ENCODE results near the gene LSM14A.
A peak's percentile ranks its signal among the peaks of the same experiment; 100 is the strongest.
"Not testable (repeated sequence)": the region's sequence is repeated elsewhere in the genome, so short reads cannot be mapped to it uniquely, and the experiment has no call there.

LSM14A gene

DNA sequence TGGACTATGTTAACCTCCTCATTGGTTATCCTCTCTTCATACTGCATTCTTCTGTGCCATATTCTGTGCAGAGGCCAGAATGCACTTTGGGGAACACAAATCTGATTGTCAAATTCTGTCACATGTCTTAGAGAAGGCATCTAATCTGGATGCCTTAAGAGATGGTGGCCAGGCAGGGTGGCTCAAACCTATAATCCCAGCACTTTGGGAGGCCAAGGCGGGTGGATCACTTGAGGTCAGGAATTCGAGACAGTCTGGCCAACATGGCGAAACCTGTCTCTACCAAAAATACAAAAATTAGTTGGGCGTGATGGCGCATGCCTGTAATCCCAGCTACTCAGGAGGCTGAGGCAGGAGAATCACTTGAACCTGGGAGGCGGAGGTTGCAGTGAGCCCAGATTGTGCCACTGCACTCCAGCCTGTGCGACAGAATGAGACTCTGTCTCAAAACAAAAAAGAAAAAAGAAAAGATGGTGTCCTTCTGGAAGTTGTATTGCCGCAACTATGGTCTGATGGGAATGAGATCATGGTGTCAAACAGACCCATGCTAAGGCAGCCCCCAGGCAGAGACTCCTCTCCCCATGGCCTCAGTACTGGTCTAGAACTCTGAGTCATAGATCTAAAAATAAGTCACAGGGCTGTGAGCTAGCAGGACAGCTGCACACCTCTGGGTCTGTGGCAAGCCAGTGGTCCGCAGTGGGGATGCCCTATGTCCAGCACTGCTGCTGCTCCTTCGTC lies 71.0 kb downstream of the LSM14A start:
- H3K9me3 ChIP-seq (ENCODE audit: control insufficient read depth in 2 of 2, low read length in 2 of 2); H3K4me1 ChIP-seq (ENCODE audit: control insufficient read depth, insufficient read depth, low read length); H3K27ac ChIP-seq (ENCODE audit: low read length); H3K36me3 ChIP-seq (ENCODE audit: control insufficient read depth in 2 of 2, insufficient read depth in 2 of 2, low read length in 2 of 2); H3K9ac ChIP-seq (ENCODE audit: low read length in 2 of 2); H3K27me3 ChIP-seq (ENCODE audit: control insufficient read depth in 1 of 2, insufficient read depth in 2 of 2, low read length in 2 of 2); H3K4me3 ChIP-seq (ENCODE audit: low read length in 2 of 2): not testable (repeated sequence)

GRCh38 chr19:34243876-34244578 lies 71.7 kb downstream of the LSM14A start:
- Histone ChIP-seq H3K36me3 (ENCODE audit: control insufficient read depth in 2 of 2, insufficient read depth in 2 of 2, low read length in 2 of 2) (no peaks in the 10 kb centered on the region), H3K4me1 (ENCODE audit: control insufficient read depth, insufficient read depth, low read length) (no peaks in the 10 kb centered on the region), H3K4me3 (ENCODE audit: low read length in 2 of 2) (no peak overlapping the region), H3K27me3 (ENCODE audit: control insufficient read depth in 1 of 2, insufficient read depth in 2 of 2, low read length in 2 of 2) (no peaks in the 10 kb centered on the region), H3K27ac (ENCODE audit: low read length) (no peak overlapping the region), H3K9me3 (ENCODE audit: control insufficient read depth in 2 of 2, low read length in 2 of 2) (no peaks in the 10 kb centered on the region), H3K9ac (ENCODE audit: low read length in 2 of 2) (no peak overlapping the region)

GRCh38 chr19:34244611-34245299 lies 72.5 kb downstream of the LSM14A start:
- H3K4me1 ChIP-seq (ENCODE audit: control insufficient read depth, insufficient read depth, low read length) = no peaks in the 10 kb centered on the region
- no peak overlapping the region for H3K9ac ChIP-seq (ENCODE audit: low read length in 2 of 2)
- H3K27ac ChIP-seq (ENCODE audit: low read length) = no peak overlapping the region
- H3K9me3 ChIP-seq (ENCODE audit: control insufficient read depth in 2 of 2, low read length in 2 of 2) = no peaks in the 10 kb centered on the region
- no peaks in the 10 kb centered on the region for H3K36me3 ChIP-seq (ENCODE audit: control insufficient read depth in 2 of 2, insufficient read depth in 2 of 2, low read length in 2 of 2)
- no peaks in the 10 kb centered on the region for H3K27me3 ChIP-seq (ENCODE audit: control insufficient read depth in 1 of 2, insufficient read depth in 2 of 2, low read length in 2 of 2)
- no peak overlapping the region for H3K4me3 ChIP-seq (ENCODE audit: low read length in 2 of 2)

DNA sequence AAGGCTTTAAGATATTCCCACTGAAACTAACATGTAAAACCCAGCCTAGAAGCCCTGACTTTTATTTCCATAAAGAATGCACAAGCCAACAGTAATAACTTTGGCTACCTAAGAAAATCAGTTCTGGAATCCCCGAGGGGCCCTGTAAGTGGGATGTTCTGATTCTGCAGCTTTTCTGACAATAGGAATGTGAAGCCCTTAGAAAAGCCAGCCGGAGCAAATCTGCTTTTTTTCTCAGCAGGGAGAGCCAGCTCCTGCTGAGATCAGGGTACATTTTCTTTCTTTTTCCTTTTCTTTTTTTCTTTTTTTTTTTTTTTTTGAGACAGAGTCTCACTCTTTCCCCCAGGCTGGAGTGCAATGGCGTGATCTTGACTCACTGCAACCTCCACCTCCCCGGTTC lies 74.0 kb downstream of the LSM14A start:
- Histone ChIP-seq H3K27ac (ENCODE audit: low read length) (no peak overlapping the region), H3K4me3 (ENCODE audit: low read length in 2 of 2) (no peak overlapping the region)

GRCh38 chr19:34248941-34249340 lies 76.6 kb downstream of the LSM14A start:
- Histone ChIP-seq H3K27me3 (ENCODE audit: control insufficient read depth in 1 of 2, insufficient read depth in 2 of 2, low read length in 2 of 2) (no peaks in the 10 kb centered on the region), H3K9me3 (ENCODE audit: control insufficient read depth in 2 of 2, low read length in 2 of 2) (no peaks in the 10 kb centered on the region), H3K9ac (ENCODE audit: low read length in 2 of 2) (no peak overlapping the region), H3K4me3 (ENCODE audit: low read length in 2 of 2) (no peak overlapping the region), H3K36me3 (ENCODE audit: control insufficient read depth in 2 of 2, insufficient read depth in 2 of 2, low read length in 2 of 2) (no peaks in the 10 kb centered on the region), H3K4me1 (ENCODE audit: control insufficient read depth, insufficient read depth, low read length) (no peaks in the 10 kb centered on the region), H3K27ac (ENCODE audit: low read length) (no peak overlapping the region)

More for the DNA sequence above, 74.0 kb downstream of the LSM14A start:
- H3K9ac ChIP-seq (ENCODE audit: low read length in 2 of 2) = no peak overlapping the region
- no peaks in the 10 kb centered on the region for H3K4me1 ChIP-seq (ENCODE audit: control insufficient read depth, insufficient read depth, low read length)
- H3K27me3 ChIP-seq (ENCODE audit: control insufficient read depth in 1 of 2, insufficient read depth in 2 of 2, low read length in 2 of 2) = no peaks in the 10 kb centered on the region
- no peaks in the 10 kb centered on the region for H3K36me3 ChIP-seq (ENCODE audit: control insufficient read depth in 2 of 2, insufficient read depth in 2 of 2, low read length in 2 of 2)
- H3K9me3 ChIP-seq (ENCODE audit: control insufficient read depth in 2 of 2, low read length in 2 of 2) = no peaks in the 10 kb centered on the region

GRCh38 chr19:34253167-34253566 lies 80.9 kb downstream of the LSM14A start:
- H3K27ac ChIP-seq (ENCODE audit: low read length); H3K36me3 ChIP-seq (ENCODE audit: control insufficient read depth in 2 of 2, insufficient read depth in 2 of 2, low read length in 2 of 2); H3K9me3 ChIP-seq (ENCODE audit: control insufficient read depth in 2 of 2, low read length in 2 of 2); H3K4me1 ChIP-seq (ENCODE audit: control insufficient read depth, insufficient read depth, low read length); H3K9ac ChIP-seq (ENCODE audit: low read length in 2 of 2); H3K4me3 ChIP-seq (ENCODE audit: low read length in 2 of 2); H3K27me3 ChIP-seq (ENCODE audit: control insufficient read depth in 1 of 2, insufficient read depth in 2 of 2, low read length in 2 of 2): not testable (repeated sequence)

GRCh38 chr19:34253681-34254045 lies 81.4 kb downstream of the LSM14A start:
- H3K27ac ChIP-seq (ENCODE audit: low read length) = peak overlapping the region; percentile 84
- not testable (repeated sequence) for H3K9me3 ChIP-seq (ENCODE audit: control insufficient read depth in 2 of 2, low read length in 2 of 2)

DNA sequence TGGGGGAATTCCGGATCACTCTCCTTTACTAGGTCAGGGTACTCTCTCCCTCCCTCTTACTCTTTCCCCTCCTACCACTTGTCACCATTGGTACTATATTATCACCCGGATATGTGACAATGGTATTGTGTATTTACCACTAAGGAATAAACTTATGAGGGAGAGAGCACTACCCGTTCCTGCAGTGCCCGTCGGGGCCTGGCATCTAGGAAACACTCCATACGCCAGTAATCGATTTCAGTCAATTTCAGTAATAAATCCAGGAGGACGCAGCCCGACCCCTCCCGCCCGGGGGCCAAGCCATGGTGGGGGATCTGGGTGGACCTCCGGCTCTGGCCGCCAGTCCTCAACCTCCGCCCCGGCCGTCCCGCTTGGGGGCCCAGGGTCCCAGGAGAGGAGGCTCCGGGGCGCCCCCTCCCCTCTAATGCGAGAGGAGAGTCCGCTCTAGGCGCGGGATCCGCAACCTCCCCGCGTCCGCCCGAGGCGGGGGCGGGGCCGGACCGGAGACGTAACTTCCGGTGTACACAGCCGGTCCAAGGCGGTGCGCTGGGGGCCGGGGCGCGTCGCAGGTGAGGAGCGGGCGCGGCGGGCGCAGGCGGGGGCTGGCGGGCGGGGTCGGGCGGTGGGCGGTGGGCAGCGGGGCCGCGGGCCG lies 81.9 kb downstream of the LSM14A start, which contains the start of gene GARRE1:
Gene GARRE1 (plus strand): TSS at position 509 of the 652 bp plus-strand sequence. CDS start 45,920 bp downstream, outside the sequence.
- H3K4me3 ChIP-seq (ENCODE audit: low read length in 2 of 2) = peak within 1 kb of the TSS; percentile 67 to 89
- H3K36me3 ChIP-seq (ENCODE audit: control insufficient read depth in 2 of 2, insufficient read depth in 2 of 2, low read length in 2 of 2) = no peaks in the 10 kb centered on the region
- H3K9me3 ChIP-seq (ENCODE audit: control insufficient read depth in 2 of 2, low read length in 2 of 2) = no peaks in the 10 kb centered on the region
- H3K9ac ChIP-seq (ENCODE audit: low read length in 2 of 2) = peak within 1 kb of the TSS; percentile 76 to 92
- peaks cover 8% of the 10 kb centered on the region for H3K4me1 ChIP-seq (ENCODE audit: control insufficient read depth, insufficient read depth, low read length)
- peak within 1 kb of the TSS; percentile 84 for H3K27ac ChIP-seq (ENCODE audit: low read length)
- H3K27me3 ChIP-seq (ENCODE audit: control insufficient read depth in 1 of 2, insufficient read depth in 2 of 2, low read length in 2 of 2) = no peaks in the 10 kb centered on the region

More at GRCh38 chr19:34253681-34254045, 81.4 kb downstream of the LSM14A start:
- Histone ChIP-seq H3K4me3 (ENCODE audit: low read length in 2 of 2) (peak overlapping the region; percentile 66 to 89), H3K9ac (ENCODE audit: low read length in 2 of 2) (peak overlapping the region; percentile 70 to 92)
- not testable (repeated sequence) for H3K4me1 ChIP-seq (ENCODE audit: control insufficient read depth, insufficient read depth, low read length); H3K27me3 ChIP-seq (ENCODE audit: control insufficient read depth in 1 of 2, insufficient read depth in 2 of 2, low read length in 2 of 2); H3K36me3 ChIP-seq (ENCODE audit: control insufficient read depth in 2 of 2, insufficient read depth in 2 of 2, low read length in 2 of 2)

DNA sequence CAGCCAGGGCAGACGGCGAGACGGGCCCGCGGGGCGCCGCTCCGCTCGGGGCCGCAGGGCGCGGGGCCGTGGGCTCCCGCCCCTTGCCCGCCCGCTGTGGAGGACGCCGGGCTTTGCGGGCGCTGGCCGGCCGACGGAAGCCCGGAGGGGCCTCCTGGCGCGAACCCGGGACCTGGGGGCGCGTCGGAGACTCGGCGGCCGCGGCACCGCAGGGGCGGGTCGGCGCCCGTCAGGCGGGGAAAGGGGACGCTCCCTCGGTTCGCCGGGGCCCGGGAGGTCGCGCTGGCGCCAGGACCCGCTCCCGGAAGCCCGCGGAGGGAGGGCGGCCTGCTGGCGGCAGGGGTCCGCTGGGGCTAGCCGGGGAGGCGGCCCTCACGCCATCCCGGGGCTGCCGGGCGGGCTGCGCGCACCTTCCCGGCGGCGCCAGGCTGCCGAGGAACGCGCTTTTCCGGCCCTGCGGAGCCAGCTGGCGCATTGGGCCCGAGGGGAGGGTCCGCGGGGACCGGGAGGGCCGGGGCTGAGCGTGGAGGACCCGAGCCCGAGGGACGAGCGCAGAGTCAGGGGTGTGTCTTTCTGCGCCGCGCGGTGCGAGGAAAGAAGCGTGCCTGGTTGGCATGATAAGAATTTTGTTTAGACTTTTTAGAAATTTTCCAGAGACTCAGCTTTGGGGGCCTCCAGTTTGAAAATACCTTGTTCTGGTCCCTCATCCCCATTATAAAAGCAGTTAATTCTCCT lies 82.6 kb downstream of the LSM14A start:
- peak overlapping the region; percentile 67 to 89 for H3K4me3 ChIP-seq (ENCODE audit: low read length in 2 of 2)
- no peaks in the 10 kb centered on the region for H3K9me3 ChIP-seq (ENCODE audit: control insufficient read depth in 2 of 2, low read length in 2 of 2)
- H3K27me3 ChIP-seq (ENCODE audit: control insufficient read depth in 1 of 2, insufficient read depth in 2 of 2, low read length in 2 of 2) = no peaks in the 10 kb centered on the region
- H3K9ac ChIP-seq (ENCODE audit: low read length in 2 of 2) = peak overlapping the region; percentile 73 to 76
- no peaks in the 10 kb centered on the region for H3K36me3 ChIP-seq (ENCODE audit: control insufficient read depth in 2 of 2, insufficient read depth in 2 of 2, low read length in 2 of 2)
- peak overlapping the region; percentile 18 for H3K27ac ChIP-seq (ENCODE audit: low read length)
- peaks cover 10% of the 10 kb centered on the region for H3K4me1 ChIP-seq (ENCODE audit: control insufficient read depth, insufficient read depth, low read length)

DNA sequence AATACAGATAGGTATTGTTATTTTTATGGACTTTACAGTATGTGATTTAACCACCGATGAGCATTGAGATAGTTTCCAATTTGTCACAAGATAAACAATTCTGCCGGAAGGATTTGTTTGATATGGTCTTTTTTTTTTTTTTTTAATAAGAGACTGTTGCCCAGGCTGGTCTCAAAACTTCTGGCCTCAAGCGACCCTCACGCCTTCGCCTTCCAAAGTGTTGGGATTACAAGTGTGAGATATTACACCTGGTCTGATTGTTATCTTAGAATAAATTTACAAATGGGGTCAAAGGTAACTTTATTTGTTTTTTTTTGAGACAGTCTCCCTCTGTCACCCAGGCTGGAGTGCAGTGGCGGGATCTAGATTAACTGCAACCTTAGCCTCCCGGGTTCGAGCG lies 83.2 kb downstream of the LSM14A start:
- Histone ChIP-seq H3K27ac (ENCODE audit: low read length) (no peak overlapping the region), H3K4me3 (ENCODE audit: low read length in 2 of 2) (peak overlapping the region; percentile 67 to 89), H3K4me1 (ENCODE audit: control insufficient read depth, insufficient read depth, low read length) (peaks cover 11% of the 10 kb centered on the region), H3K36me3 (ENCODE audit: control insufficient read depth in 2 of 2, insufficient read depth in 2 of 2, low read length in 2 of 2) (no peaks in the 10 kb centered on the region), H3K9me3 (ENCODE audit: control insufficient read depth in 2 of 2, low read length in 2 of 2) (no peaks in the 10 kb centered on the region), H3K27me3 (ENCODE audit: control insufficient read depth in 1 of 2, insufficient read depth in 2 of 2, low read length in 2 of 2) (no peaks in the 10 kb centered on the region), H3K9ac (ENCODE audit: low read length in 2 of 2) (peak overlapping the region; percentile 73 to 76)

Data from stomach smooth muscle (tissue), 2 donors.